ENCODE measurements around the gene RARRES2.

GRCh38 chr7:150325901-150326300 lies 15.5 kb downstream of the RARRES2 start:
- TF ChIP-seq EP300 (IDR thresholded peaks at IDR 0.05), result no peak
- TF ChIP-seq POLR2A (IDR thresholded peaks at IDR 0.05; ENCODE audit: low read depth), result no peak

Data from esophagus muscularis mucosa (tissue), 2 donors.